Subcutaneous abdominal adipose tissue (tissue), 5 donors: ENCODE measurements around the gene NELFE.
"Not testable (repeated sequence)": the region's sequence is repeated elsewhere in the genome, so short reads cannot be mapped to it uniquely, and the experiment has no call there.

Experiments used
- H3K27ac ChIP-seq: one replicate; pipeline ENCODE4 v1.7.0; 2013; ENCODE audit warnings: low read depth, mild to moderate bottlenecking, inconsistent platforms, low read length, moderate library complexity
- H3K27me3 ChIP-seq, 5 donors: one replicate each; pipeline ENCODE4 v1.7.0; 2013; ENCODE audit warnings: low read length in 5 of 5, inconsistent platforms in 1 of 5; ENCODE audit not compliant: control insufficient read depth in 5 of 5, insufficient read depth in 4 of 5
- H3K36me3 ChIP-seq, 5 donors: one replicate each; pipeline ENCODE4 v1.7.0; 2013; ENCODE audit warnings: low read length in 5 of 5; ENCODE audit not compliant: control insufficient read depth in 5 of 5, insufficient read depth in 5 of 5
- H3K4me1 ChIP-seq, 5 donors: one replicate each; pipeline ENCODE4 v1.7.0; 2013; ENCODE audit warnings: low read length in 5 of 5, mild to moderate bottlenecking in 3 of 5, moderate library complexity in 1 of 5; ENCODE audit not compliant: control insufficient read depth in 5 of 5, insufficient read depth in 5 of 5
- H3K4me3 ChIP-seq, 5 donors: one replicate each; pipeline ENCODE4 v1.7.0; 2013; ENCODE audit warnings: low read length in 5 of 5, low read depth in 1 of 5
- H3K9ac ChIP-seq, 5 donors: one replicate each; pipeline ENCODE4 v1.7.0; 2013; ENCODE audit warnings: low read length in 5 of 5, mild to moderate bottlenecking in 4 of 5, moderate library complexity in 3 of 5
- H3K9me3 ChIP-seq, 5 donors: one replicate each; pipeline ENCODE4 v1.7.0; 2013; ENCODE audit warnings: low read length in 5 of 5; ENCODE audit not compliant: control insufficient read depth in 5 of 5
- donor health status: healthy.
- donor health status: healthy.
- donor health status: healthy.
- donor health status: healthy.
- donor health status: healthy.

NELFE gene

GRCh38 chr6:31919624-31920303 lies 39.0 kb downstream of the NELFE start:
- H3K27ac ChIP-seq, result no peak overlapping the region
- no peak overlapping the region for H3K9ac ChIP-seq
- no peak overlapping the region for H3K4me3 ChIP-seq
- H3K4me1 ChIP-seq, result no peaks in the 10 kb centered on the region
- no peaks in the 10 kb centered on the region for H3K36me3 ChIP-seq
- no peaks in the 10 kb centered on the region for H3K9me3 ChIP-seq
- H3K27me3 ChIP-seq, result no peaks in the 10 kb centered on the region

GRCh38 chr6:31918069-31918720 lies 40.6 kb downstream of the NELFE start:
- no peak overlapping the region for H3K9ac ChIP-seq
- no peaks in the 10 kb centered on the region for H3K36me3 ChIP-seq
- no peak overlapping the region for H3K4me3 ChIP-seq
- H3K9me3 ChIP-seq, result no peaks in the 10 kb centered on the region
- H3K4me1 ChIP-seq, result no peaks in the 10 kb centered on the region
- H3K27me3 ChIP-seq, result peaks cover 0 to 2% (median 0%) of the 10 kb centered on the region in 5 donors
- H3K27ac ChIP-seq, result no peak overlapping the region

GRCh38 chr6:31915756-31916155 lies 43.0 kb downstream of the NELFE start:
- no peaks in the 10 kb centered on the region for H3K36me3 ChIP-seq
- H3K4me1 ChIP-seq, result no peaks in the 10 kb centered on the region
- peaks cover 0 to 5% (median 0%) of the 10 kb centered on the region in 5 donors for H3K27me3 ChIP-seq
- H3K27ac ChIP-seq, result no peak overlapping the region
- H3K9me3 ChIP-seq, result no peaks in the 10 kb centered on the region
- H3K9ac ChIP-seq, result no peak overlapping the region
- H3K4me3 ChIP-seq, result no peak overlapping the region

GRCh38 chr6:31915351-31915750 lies 43.4 kb downstream of the NELFE start:
- H3K4me3 ChIP-seq, result no peak overlapping the region
- no peaks in the 10 kb centered on the region for H3K9me3 ChIP-seq
- H3K4me1 ChIP-seq, result no peaks in the 10 kb centered on the region
- peaks cover 0 to 5% (median 0%) of the 10 kb centered on the region in 5 donors for H3K27me3 ChIP-seq
- H3K9ac ChIP-seq, result no peak overlapping the region
- H3K27ac ChIP-seq, result no peak overlapping the region
- no peaks in the 10 kb centered on the region for H3K36me3 ChIP-seq

- Histone ChIP-seq H3K27me3 (peaks cover 0 to 5% (median 0%) of the 10 kb centered on the region in 5 donors), H3K27ac (no peak overlapping the region), H3K36me3 (no peaks in the 10 kb centered on the region), H3K4me1 (peaks cover 0 to 6% (median 5%) of the 10 kb centered on the region in 5 donors), H3K4me3 (no peak overlapping the region), H3K9me3 (no peaks in the 10 kb centered on the region), H3K9ac (no peak overlapping the region)
Measured at GRCh38 chr6:31911826-31912585, 46.8 kb downstream of the NELFE start.

GRCh38 chr6:31909298-31909697 lies 49.5 kb downstream of the NELFE start:
- not testable (repeated sequence) for H3K27me3 ChIP-seq, H3K4me3 ChIP-seq, H3K9me3 ChIP-seq, H3K36me3 ChIP-seq, H3K9ac ChIP-seq, H3K4me1 ChIP-seq, H3K27ac ChIP-seq

GRCh38 chr6:31908791-31909190 lies 50.0 kb downstream of the NELFE start:
- Histone ChIP-seq H3K9me3 (no peaks in the 10 kb centered on the region), H3K9ac (no peak overlapping the region), H3K27me3 (peaks cover 0 to 5% (median 0%) of the 10 kb centered on the region in 5 donors), H3K27ac (no peak overlapping the region), H3K36me3 (no peaks in the 10 kb centered on the region), H3K4me1 (peaks cover 0 to 6% (median 5%) of the 10 kb centered on the region in 5 donors), H3K4me3 (no peak overlapping the region)

- H3K27me3 ChIP-seq, H3K4me1 ChIP-seq, H3K4me3 ChIP-seq, H3K9ac ChIP-seq, H3K9me3 ChIP-seq, H3K27ac ChIP-seq, H3K36me3 ChIP-seq: not testable (repeated sequence)
Measured at GRCh38 chr6:31908255-31908654, 50.5 kb downstream of the NELFE start.

- peaks cover 3 to 15% (median 12%) of the 10 kb centered on the region in 5 donors for H3K4me1 ChIP-seq
Measured at GRCh38 chr6:31907158-31907813, 51.5 kb downstream of the NELFE start.

GRCh38 chr6:31906727-31907126 lies 52.0 kb downstream of the NELFE start:
- H3K27ac ChIP-seq, H3K36me3 ChIP-seq, H3K27me3 ChIP-seq, H3K9ac ChIP-seq, H3K4me3 ChIP-seq, H3K9me3 ChIP-seq: not testable (repeated sequence)
- peaks cover 3 to 16% (median 14%) of the 10 kb centered on the region in 5 donors for H3K4me1 ChIP-seq

More at GRCh38 chr6:31907158-31907813, 51.5 kb downstream of the NELFE start:
- no peak overlapping the region for H3K27ac ChIP-seq
- no peaks in the 10 kb centered on the region for H3K36me3 ChIP-seq
- H3K4me3 ChIP-seq, result no peak overlapping the region
- no peak overlapping the region for H3K9ac ChIP-seq
- no peaks in the 10 kb centered on the region for H3K9me3 ChIP-seq
- H3K27me3 ChIP-seq, result peaks cover 0 to 2% (median 0%) of the 10 kb centered on the region in 5 donors
